Left kidney (tissue), 1 donor: ENCODE results near the gene GTF2B. TPM values are rescaled to one million over a fixed set of nuclear protein-coding genes. Genes with fewer than 3 reads are reported as not detected.

Source experiments
- polyA plus RNA-seq: library from polyadenylated mRNA; unstranded; fragments of 120-200 nt; gene quantifications from one replicate; pipeline ENCODE4 v1.2.1, GENCODE V29; 2013; ENCODE audit not compliant: insufficient read length

Gene GTF2B
- polyA plus RNA-seq, 1 donor: 46.3 TPM

Other genes starting within 250 kb of the GTF2B start
- 91.3 TPM for gene PKN2, start 207.3 kb downstream of the GTF2B start, polyA plus RNA-seq
- gene KYAT3, start 101.1 kb upstream of the GTF2B start, polyA plus RNA-seq: 44.1 TPM
- gene RBMXL1, start 101.1 kb upstream of the GTF2B start, polyA plus RNA-seq: 19.1 TPM
- gene GBP3, start 131.3 kb upstream of the GTF2B start, polyA plus RNA-seq: 14.2 TPM
- 18.5 TPM for gene GBP1, start 173.6 kb upstream of the GTF2B start, polyA plus RNA-seq
- gene GBP2, start 234.5 kb upstream of the GTF2B start, polyA plus RNA-seq: 2.9 TPM